GM19395 (cell line): ENCODE results near the gene PLA2G4C.

Experiments
- ATAC-seq: cut with Tn5 transposase; IDR thresholded peaks from one replicate; pipeline ENCODE4 v1.9.1; 2021; ENCODE audit warnings: mild to moderate bottlenecking, moderate library complexity; ENCODE audit not compliant: unreplicated experiment

Gene PLA2G4C, protein sequence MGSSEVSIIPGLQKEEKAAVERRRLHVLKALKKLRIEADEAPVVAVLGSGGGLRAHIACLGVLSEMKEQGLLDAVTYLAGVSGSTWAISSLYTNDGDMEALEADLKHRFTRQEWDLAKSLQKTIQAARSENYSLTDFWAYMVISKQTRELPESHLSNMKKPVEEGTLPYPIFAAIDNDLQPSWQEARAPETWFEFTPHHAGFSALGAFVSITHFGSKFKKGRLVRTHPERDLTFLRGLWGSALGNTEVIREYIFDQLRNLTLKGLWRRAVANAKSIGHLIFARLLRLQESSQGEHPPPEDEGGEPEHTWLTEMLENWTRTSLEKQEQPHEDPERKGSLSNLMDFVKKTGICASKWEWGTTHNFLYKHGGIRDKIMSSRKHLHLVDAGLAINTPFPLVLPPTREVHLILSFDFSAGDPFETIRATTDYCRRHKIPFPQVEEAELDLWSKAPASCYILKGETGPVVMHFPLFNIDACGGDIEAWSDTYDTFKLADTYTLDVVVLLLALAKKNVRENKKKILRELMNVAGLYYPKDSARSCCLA

DNA sequence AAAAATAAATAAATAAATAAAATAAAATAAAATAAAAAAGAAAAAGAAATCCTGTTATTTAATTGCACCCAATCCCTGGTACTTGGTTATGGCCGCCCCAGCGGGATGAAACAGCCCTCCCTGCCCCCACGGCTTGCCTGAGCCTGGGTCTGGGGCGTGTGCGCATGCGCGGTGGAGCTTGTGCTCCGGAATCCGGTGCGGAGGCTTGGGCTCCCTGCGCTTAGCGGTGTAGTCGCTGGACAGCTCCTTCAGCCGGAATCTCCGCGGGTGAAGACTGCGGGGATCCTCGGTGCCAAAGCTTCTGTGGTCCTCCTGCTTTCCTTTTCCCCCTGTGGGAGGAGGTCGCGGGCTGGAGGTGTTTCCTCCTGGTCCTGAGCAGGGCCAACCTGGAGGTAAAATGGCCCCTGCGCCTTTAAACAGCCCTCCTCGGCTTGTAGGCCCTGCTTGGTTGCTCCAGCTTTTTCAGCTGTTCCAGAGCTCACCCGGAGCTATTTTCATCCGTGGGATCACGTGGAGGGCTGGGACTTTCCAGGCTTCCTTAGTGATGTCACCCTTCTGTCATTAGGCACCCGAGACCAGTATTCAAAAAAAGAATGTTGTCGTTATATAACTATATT is at the start of gene PLA2G4C:
Gene PLA2G4C, minus strand, starts transcription at position 468 of the 617 bp plus-strand sequence. CDS start 4,288 bp downstream, outside the sequence.
- peak; percentile 60 for ATAC-seq

DNA sequence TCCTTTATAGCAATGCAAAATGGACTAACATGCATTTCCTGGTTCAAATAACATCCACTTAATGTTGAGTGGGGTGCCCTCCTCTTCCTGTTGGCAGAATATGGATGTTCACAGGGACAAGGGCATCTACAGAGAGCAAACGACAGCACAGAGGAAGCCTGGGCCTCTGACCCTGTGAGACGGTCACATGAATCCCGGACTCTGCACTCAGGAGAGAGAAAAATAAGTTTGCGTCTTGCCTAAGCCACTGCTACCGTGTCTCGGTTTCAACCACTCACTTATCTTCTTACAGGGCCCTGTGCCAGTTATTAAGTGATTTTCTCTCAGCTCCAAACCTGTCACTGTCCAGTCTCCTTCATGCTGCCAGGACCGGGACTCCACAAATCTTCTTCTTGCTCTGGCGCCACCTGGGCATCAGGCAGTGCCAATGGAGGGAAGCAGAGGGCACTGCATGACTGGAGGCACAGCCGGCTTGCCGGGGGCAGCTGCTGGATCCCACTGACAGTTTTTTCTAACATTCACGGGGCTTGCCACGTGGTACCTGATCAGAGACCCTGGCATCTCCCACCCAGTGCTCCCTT is 47.7 kb upstream of the PLA2G4C start:
- ATAC-seq = no peak

DNA sequence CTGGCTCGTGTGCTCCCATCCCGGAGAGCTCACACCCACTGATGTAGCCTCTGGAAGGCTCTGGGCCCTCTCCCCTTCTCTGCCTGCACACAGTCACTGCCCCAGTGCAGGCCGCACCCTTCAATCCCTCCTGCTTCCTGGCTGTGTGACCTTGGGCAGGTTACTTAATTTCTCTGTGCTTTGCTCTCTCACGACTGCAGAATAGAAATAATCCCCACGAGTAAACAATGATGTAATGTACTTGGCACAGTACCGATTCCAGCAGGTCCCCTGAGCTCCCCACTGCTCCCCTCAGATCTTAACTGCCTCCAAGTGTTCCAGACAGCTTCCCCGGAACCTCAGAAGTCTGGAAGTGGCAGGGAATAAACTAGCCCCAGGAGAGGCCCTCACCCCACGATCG is 43.4 kb upstream of the PLA2G4C start:
- ATAC-seq = no peak

DNA sequence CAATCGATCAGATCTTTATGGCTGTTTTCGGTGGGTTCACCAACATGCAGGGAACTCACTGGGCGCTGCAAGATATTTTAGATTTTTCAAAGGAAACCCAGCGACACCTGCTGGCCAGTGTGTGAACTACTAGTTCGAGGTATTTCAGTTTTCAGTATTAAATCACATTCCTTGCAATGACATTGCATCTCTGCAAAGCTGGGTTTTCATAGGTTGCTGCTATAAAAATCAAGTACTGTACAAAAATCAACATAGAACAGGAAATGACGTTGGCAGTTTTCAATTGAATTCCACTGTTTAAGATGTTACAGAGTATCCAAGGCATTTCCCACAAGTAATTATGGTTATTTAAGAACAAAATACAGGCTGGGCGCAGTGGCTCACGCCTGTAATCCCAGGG is 41.9 kb upstream of the PLA2G4C start:
- ATAC-seq = no peak

DNA sequence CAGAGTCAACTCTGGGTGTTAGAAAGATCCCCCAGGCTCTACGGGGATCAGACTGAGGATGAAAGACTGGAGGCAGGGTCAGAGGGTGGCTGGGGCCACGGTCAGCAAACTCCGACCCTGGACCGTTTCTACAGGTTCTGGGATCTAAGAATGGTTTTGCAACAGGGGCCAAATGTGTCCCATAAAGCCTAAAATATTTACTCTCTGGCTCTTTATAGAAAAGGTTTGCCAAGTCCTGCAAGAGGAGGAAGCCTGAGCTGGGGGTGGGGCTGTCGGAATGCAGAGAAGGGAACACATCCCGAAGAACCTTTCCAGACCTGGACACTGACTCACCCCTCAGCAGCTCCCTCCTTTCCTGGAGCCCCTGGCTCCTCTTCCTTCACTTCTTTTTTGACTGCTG is 38.8 kb upstream of the PLA2G4C start:
- ATAC-seq = no peak

DNA sequence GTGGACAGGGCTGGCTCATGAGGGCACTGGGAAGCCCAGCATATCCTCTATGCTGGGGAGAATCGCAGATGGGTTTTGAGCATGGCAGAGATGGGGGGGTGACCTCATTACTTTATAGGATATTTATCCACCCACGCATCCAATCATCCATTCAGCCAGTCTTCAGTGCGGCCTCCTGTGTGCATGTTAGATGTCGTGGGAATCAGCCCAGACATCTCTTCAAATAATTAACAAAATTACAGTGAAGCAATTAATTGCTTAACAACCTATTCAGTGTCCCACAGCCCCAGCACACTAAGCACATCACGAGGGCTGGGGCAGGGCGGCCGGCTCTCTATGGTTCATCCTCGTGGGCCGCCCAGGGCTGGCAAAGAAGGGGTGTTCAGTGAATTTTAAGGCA is 38.0 kb upstream of the PLA2G4C start:
- ATAC-seq = no peak

DNA sequence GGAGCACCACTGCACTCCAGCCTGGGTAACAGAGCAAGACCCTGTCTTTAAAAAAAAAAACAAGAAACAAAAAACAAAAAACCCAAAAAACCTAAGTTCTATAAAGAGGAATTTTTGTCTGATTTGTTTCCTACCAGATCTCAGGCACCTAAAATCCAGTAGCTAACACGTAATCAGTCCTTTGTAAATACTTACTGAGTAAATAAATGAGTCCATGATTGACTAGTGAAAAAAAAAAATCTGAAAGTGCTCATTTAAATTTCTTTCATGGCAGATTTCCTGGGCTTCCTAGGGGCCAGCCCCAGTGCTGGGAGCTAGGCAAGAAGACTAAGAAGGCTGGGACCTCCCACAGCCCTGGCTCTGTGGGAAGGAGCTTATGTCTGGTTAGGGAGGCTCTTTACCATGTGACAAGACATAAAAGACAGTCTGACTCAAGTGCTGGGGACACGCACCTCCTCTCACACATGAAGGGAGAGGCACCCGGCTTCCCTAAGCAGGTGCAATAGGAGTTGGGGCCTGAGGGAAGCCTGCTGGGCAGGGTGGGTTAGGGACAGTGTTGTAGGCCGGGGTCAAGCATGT is 37.1 kb upstream of the PLA2G4C start:
- ATAC-seq = no peak

DNA sequence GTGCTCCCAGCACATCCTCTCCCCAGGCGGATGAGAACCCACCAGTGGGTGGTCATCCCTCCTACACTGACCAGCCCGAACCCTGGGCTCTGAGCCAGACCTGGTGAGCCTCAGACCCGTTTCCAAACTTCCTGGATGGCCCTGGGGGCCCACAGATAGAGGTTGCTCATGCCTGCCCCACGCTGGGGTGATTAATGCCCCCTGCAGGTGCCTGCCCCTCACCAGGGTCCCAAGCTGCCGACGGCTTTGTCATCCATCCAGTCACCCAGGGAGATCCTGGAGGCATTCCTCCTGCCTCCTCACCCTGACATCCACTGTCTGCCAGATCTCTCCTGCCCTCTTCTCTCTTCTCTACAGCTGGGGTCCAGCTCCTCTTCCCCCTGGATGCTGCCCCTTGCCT is 28.4 kb upstream of the PLA2G4C start:
- no peak for ATAC-seq

DNA sequence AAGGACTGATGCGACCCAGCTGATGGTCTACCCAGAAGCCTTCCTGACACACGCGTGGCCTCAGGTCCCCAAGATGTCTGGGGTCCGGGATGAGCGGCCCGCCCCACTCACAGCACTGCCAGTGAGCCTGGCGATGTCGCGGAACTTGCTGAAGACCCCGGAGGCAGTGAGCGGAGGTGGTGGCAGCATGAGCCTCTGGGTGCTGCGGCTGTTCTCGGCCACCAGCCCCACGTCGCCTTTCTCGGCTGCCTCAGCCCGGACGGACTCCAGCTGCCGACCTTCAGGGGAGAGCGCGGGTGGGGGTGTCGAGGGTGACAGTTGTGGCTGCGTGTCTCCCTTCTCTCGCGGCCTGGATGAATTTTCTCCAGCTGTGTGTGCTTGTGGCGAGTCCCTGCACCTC is 26.8 kb upstream of the PLA2G4C start:
- ATAC-seq = no peak

DNA sequence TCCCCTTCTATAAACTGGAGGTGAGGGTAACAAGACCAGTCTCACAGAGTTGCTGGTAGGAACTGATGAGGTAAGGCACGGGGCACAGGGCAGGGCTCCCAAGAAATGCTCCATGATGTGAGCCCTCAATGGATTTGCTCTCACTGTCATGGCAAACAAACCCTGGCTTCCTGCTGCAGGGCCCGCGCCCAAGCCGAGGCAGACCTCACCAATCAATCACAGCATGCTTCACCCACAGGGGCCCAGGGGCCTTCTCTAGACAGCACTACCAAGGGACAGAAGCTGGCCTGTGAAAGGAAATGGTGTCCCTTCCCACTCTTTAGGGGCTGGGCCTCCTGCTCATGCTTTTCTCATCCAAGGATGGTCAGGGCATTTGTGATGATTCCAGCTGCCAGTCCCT is 25.9 kb upstream of the PLA2G4C start:
- no peak for ATAC-seq

DNA sequence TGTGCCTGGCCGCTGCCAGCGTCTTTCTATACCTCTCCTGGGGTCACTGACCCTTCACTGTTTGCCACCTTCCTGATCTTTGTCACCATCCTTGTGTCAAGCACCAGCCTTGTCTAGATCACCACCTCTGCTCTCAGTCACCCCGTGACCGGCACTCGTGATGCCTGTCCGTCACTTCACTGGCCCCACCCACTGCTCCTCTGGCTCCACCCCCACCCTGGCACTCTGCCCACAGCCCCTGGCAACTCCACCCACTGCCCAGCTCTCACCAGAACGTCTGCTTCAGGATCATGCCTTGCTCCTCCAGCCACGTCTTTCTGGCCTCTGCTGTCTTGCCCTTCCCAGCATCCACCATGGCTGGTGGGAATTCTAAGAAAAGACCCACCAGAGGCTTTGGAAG is 24.8 kb upstream of the PLA2G4C start:
- ATAC-seq = no peak

DNA sequence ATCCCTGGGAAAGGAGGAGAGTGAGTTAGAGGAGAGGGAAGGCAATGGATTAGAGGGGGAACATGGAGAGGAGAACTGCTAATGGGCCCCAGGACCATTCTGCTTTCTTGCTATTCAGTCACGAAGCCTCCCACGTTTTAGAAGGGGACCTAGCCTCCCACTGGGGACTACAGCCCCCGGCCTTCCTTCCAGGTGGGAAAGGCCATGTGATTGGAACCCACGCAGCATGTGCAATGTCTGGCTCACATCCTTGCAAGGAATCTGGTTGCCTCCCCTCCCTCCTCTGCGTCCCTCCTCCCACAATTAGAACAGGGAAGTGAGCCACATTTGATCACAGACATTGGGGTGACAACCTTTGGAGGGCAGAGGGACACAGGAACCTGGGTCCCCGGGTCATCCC is 22.5 kb upstream of the PLA2G4C start:
- no peak for ATAC-seq

DNA sequence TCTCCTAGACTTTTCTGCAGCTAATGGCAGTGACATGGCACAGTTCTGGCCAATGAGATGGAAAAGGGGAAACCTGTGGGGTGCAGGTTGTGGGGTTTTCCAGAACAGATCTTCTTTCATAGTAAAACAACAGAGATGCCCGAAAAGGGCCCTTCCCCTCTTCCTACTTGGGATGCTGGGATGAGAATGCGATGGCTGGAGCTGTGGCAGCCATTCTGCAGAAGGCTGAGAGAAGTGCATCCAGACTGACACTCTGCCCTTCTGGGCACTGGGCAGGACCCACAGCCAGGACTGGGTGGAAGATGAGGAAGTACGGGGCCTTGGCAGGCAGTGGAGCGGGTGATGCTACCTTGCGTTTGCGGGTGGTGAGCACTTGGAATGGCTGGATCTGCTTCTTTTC is 16.9 kb upstream of the PLA2G4C start:
- no peak for ATAC-seq

DNA sequence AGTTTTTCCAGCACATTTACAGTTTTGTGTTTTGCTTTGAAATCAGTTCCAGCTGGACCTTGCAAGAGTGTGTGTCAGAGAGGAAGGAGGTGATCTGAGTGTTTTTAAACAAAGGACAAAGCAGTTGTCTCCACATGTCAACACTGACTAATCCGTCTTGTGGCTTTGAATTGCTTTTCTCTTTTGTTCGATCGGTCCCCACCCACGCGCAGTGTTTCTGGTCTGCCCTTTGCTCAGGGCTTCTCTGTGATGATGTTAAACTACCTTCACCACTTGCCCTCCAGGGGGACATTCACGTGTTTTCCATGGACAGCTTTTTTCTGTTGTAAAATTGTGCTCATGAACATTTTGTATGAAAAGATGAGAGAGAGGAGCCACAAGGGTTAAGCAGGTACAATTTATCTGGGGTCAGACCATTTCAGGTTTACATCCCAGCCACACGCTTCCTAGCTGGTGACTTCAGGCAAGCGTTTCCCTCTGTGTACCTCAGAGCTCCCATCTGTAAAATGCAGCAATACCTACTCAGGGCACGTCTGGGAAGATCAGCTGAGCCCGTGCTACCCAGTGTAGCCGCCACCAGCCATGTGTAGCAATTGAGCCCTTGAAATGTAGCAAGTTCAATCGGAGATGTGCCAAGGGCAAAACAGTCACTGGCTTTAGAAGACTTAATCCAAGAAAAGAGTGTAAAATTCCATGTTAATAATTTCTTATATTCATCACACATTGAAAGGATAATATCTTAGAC is 13.5 kb upstream of the PLA2G4C start:
- no peak for ATAC-seq

DNA sequence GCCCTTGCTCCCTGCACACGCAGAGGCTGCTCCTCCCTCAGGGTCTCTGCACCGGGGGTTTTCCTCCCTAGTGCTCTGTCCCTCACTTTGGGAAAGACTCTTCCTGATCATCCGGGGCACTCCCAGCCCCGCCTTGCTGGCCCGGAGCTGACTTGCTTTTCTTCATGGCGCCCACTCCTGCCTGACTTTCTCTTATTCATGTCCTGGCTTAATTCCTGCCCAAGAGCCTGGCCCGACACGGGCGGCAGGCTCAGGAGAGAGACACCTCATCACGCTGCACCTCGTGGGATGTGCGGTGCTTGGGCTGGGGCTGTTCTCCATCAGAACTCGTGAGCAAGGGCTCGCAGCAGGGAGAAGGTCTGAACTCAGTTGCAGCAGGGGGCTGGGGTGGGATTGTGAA is 11.8 kb upstream of the PLA2G4C start:
- ATAC-seq = no peak

DNA sequence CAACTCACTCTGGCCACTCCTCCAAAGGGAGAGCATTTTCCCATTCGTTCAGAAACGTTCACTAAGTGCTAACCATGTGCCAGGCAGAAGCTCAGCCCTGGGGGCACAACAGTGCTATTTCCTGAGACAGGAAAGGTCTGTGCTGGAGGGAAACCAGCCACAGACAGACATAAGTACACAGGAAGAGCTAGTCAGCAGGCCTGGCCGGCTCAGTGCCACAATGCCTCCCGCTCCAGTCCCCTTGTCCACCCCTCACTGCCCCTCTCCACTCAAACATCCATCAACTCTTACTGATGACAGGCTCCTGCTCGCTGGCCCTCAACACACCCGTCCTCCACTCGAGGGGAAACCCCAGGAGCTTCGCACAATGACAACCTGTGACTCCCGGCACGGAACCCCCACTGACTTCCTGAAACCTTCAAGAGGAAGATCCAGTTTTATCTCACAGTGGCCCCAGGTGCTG is 11.3 kb upstream of the PLA2G4C start:
- no peak for ATAC-seq

DNA sequence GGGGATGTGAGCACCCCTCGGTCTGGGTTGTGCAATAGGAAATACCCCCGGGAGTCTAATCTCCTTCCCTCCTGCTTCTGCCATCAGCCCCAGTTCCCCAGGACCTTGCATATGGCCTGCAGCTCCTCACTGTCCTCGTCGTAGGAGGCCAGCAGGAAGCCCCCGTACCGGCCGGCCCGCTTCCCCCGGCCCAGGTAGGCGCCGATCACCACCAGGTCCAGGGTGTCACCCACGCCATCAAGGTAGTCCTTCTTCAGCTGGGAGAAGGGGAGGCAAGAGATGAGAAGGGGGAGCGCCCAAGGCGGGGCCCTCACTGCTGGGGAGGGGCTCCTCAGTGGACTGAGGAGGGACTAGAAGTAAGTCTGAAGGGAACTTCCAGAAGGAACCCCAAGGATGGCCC is 10.4 kb upstream of the PLA2G4C start:
- ATAC-seq = no peak

DNA sequence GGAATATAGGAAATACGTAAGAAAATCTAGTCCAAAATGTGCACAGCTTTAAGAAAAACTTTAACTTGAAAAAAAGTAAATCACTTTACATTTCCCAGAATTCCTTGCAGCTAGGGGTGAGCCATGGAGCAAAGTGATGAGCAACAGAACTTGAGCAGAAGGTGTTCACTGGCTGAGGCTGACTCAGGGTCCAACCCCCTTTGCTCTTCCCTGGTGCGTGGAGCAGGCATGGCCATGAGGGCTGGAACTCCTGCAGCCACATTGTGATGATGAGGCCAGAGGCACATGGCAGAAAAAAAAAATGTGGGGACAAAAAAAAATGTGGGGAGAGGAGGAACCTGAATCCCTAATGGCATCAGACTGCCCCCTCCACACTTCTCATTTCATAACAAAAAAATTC is 9.9 kb upstream of the PLA2G4C start:
- no peak for ATAC-seq

DNA sequence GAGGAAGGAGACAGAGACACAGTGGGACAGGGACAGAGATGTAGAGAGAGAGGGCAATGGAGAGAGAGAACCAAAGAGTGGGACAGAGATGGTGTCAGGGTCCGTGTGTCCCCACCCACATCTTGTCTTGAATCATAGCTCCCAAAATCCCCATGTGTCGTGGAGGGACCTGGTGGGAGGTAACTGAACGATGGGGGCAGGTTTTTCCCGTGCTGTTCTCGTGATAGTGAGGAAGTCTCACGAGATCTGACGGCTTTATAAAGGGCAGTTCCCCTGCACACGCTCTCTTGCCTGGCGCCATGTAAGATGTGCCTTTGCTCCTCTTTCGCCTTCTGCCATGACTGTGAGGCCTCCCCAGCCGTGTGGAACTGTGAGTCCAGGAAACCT is 7.5 kb upstream of the PLA2G4C start:
- ATAC-seq = no peak

DNA sequence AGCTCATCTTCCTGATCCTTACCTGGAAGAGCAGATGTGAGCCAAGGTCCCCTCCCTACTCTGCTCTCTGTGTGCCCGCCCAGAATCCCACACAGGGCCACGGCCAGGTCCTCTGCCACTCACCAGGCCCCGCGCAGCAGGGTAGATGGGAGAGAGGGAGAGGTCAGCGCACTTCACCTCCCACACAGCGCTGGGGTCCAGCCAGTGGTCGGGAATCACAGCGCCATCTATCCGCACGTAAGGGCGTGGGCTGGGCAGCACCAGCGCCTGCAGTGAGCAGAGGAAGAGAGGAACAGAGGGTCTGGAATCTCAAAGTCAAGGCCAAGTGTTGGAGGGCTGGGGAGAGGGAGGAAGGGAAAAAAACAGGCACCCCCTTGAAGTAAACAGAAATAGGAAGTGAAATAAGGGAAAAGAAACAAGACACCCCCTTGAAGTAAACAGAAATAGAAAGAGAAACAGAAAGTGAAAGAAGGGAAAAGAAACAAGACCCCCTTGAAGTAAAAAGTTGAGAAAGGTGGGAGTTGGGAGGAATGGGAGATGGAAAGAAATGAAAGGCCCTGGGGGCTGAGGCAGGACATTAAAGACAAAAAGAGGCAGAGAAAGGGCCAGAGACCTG is 7.0 kb upstream of the PLA2G4C start:
- ATAC-seq = no peak
